Transverse colon (tissue), 4 donors: Measurements from ENCODE around the gene MPL. TPM values are rescaled to one million over a fixed set of nuclear protein-coding genes. Genes with fewer than 3 reads are reported as not detected.

ENCODE experiments used
- DNase-seq: peaks from one replicate; pipeline ENCODE4 v3.0.0-alpha.2; 2019
- H3K27ac ChIP-seq, 4 donors: fragments of 200-600 bp; sonication (generic); 2 replicates each; pipeline ENCODE4 v1.5.1; 2016 to 2018; ENCODE audit warnings: inconsistent platforms in 4 of 4
- H3K27me3 ChIP-seq: fragments of 200-600 bp; sonication (generic); 2 replicates; pipeline ENCODE4 v1.5.1; 2017; ENCODE audit warnings: inconsistent platforms
- H3K36me3 ChIP-seq, 4 donors: fragments of 200-600 bp; sonication (generic); 2 replicates each; pipeline ENCODE4 v1.5.1; 2017 to 2019; ENCODE audit warnings: inconsistent platforms in 4 of 4
- H3K4me1 ChIP-seq, 4 donors: fragments of 200-600 bp; sonication (generic); 2 replicates each; pipeline ENCODE4 v1.5.1; 2017 to 2020; ENCODE audit warnings: inconsistent platforms in 4 of 4
- H3K4me3 ChIP-seq, 4 donors: fragments of 200-600 bp; sonication (generic); 1 replicate in 1 of 4; 2 replicates in 3 of 4; pipeline versions ENCODE4 v1.5.1 to v1.6.1; 2017 to 2019; ENCODE audit warnings: inconsistent platforms in 4 of 4
- H3K9me3 ChIP-seq, 2 donors: fragments of 200-600 bp; sonication (generic); 2 replicates each; pipeline ENCODE4 v1.5.1; 2017 to 2019; ENCODE audit warnings: inconsistent platforms in 2 of 2
- EP300 ChIP-seq: sonication (generic); formaldehyde crosslinking; IDR thresholded peaks from one replicate; pipeline ENCODE4 v1.6.1; 2017; ENCODE audit warnings: antibody characterized with exemption, low read depth
- POLR2A ChIP-seq: fragments of 450-650 bp; IDR thresholded peaks from one replicate; pipeline ENCODE4 v1.6.1; 2016; ENCODE audit warnings: antibody characterized with exemption, mild to moderate bottlenecking, moderate library complexity
- POLR2AphosphoS5 ChIP-seq, 3 donors: sonication (generic); formaldehyde crosslinking; IDR thresholded peaks; one replicate each; pipeline ENCODE4 v1.6.1; 2016; ENCODE audit warnings: antibody characterized with exemption in 3 of 3
- WGBS, 2 donors: methylation state at CpG; one replicate each; pipeline ENCODE4 v1.1.5; 2018; ENCODE audit warnings: low coverage in 1 of 2; 5-methylcytosine and 5-hydroxymethylcytosine counted together
- in situ Hi-C, 4 donors: fragments of 200-750 bp; cut with MboI; loops; one replicate each; pipeline versions ENCODE4 v1.15.0 to v1.15.1; 2017; ENCODE audit warnings: low sequenced_read_pairs in 3 of 4, low pct_ligation_motif_present in 1 of 4, low pct_unique_long_range_greater_than_20kb in 1 of 4
- intact Hi-C: fragments of 100-400 bp; cut with DNase I; formaldehyde crosslinking; loops from one replicate; pipeline ENCODE4 v1.15.1; 2023; ENCODE audit warnings: low total_unique reads
- total RNA-seq, 4 donors: library from RNA; depleted of rRNA; stranded (reverse); fragments of >200 nt; gene quantifications; one replicate each; pipeline ENCODE4 v1.1.0, GENCODE V29; 2016
- TF ChIP-seq, protein P1 (sequence below), 5 experiments: fragments of 200-600 bp in 3 of 5; fragments of 450-650 bp in 2 of 5; sonication (generic) in 3 of 5; IDR thresholded peaks; 1 replicate in 2 of 5; 2 replicates in 3 of 5; pipeline ENCODE4 v1.5.1; 2016 to 2017; ENCODE audit warnings: antibody characterized with exemption in 5 of 5, inconsistent platforms in 3 of 5, mild to moderate bottlenecking in 2 of 5, moderate library complexity in 1 of 5

Gene MPL
- total RNA-seq, 4 donors from 2014 or later: 0.32 TPM; not detected in 3

DNA sequence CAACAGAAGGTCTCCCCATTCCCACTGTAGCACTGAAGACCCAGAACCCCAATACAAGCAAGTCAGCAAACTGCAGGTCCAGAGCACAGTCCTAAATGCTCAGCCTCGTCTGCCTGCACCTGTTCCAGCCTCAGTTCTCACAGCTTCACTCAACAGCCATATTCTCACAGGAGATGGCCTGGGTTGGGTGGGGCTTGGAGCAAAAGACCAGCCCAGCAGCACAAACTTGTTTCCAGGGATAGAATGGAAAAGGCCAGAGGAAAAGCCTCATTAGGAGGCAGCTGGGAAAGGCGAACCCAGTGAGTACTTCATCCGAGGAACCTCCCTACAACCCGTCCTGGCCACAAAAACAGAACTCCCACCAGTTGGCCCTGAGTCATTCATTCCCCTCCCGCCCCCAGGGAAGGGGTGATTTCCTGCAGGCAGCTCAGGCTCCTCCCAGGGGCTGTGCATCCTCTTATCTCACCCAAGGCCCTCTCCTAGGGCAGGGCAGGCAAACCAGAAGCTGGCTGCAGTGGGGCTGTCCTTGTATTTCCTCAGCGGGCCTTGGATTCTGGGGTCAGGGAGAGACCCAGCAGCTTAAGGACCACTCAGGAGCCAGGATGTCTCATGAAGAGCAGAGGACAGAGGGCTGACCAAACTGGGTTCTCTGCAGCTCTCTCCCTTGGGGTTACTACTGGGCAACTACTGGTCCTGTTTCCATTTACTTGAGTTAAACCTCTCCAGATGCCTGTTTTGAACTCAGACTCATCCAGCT is 7.4 kb upstream of the MPL start:
- Histone ChIP-seq H3K4me3 (no peak overlapping the region), H3K36me3 (no peaks in the 10 kb centered on the region), H3K27me3 (no peaks in the 10 kb centered on the region), H3K4me1 (peaks cover 0 to 9% (median 4%) of the 10 kb centered on the region in 4 donors), H3K9me3 (peaks cover 0 to 9% of the 10 kb centered on the region in 2 donors), H3K27ac (no peak overlapping the region)
- in situ Hi-C loops (no loop called here), intact Hi-C loops (no loop called here)
- WGBS, 2 donors: 50 to 59% methylated on average over 1 to 6 of the region's 6 CpGs
- no peak for DNase-seq
- TF ChIP-seq EP300 (no peak), POLR2A (no peak), POLR2AphosphoS5 (IDR thresholded peaks at IDR 0.05) (no peak)
- TF ChIP-seq, protein P1, sequence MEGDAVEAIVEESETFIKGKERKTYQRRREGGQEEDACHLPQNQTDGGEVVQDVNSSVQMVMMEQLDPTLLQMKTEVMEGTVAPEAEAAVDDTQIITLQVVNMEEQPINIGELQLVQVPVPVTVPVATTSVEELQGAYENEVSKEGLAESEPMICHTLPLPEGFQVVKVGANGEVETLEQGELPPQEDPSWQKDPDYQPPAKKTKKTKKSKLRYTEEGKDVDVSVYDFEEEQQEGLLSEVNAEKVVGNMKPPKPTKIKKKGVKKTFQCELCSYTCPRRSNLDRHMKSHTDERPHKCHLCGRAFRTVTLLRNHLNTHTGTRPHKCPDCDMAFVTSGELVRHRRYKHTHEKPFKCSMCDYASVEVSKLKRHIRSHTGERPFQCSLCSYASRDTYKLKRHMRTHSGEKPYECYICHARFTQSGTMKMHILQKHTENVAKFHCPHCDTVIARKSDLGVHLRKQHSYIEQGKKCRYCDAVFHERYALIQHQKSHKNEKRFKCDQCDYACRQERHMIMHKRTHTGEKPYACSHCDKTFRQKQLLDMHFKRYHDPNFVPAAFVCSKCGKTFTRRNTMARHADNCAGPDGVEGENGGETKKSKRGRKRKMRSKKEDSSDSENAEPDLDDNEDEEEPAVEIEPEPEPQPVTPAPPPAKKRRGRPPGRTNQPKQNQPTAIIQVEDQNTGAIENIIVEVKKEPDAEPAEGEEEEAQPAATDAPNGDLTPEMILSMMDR (IDR thresholded peaks at IDR 0.05): no peak

DNA sequence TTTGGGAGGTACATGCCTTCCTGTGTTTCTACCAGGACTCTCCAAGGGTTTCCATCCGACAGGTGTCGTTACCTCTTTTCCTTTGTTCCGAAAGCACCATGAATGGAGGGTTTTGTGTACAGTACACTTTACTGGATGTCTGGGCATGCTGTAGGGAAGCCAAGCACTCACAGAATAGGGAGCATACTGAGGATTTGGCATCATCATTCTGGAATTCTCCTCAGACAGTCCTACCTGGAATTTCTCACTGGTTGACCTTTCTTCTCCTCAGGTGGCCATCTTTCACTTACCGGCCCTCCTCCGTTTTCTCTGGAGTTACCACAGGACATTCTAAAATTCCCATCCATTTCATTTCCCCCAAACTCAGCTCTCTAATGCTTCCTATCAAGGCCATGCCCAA is 5.9 kb upstream of the MPL start:
- Histone ChIP-seq H3K9me3 (peaks cover 0 to 9% of the 10 kb centered on the region in 2 donors), H3K27ac (no peak overlapping the region), H3K27me3 (no peaks in the 10 kb centered on the region), H3K36me3 (no peaks in the 10 kb centered on the region), H3K4me3 (no peak overlapping the region), H3K4me1 (peaks cover 0 to 9% (median 4%) of the 10 kb centered on the region in 4 donors)
- WGBS, 2 donors: 95 to 98% methylated on average over 4 to 5 of the region's 5 CpGs
- DNase-seq: no peak
- in situ Hi-C loops: no loop called here
- TF ChIP-seq POLR2A: no peak
- intact Hi-C loops: no loop called here

DNA sequence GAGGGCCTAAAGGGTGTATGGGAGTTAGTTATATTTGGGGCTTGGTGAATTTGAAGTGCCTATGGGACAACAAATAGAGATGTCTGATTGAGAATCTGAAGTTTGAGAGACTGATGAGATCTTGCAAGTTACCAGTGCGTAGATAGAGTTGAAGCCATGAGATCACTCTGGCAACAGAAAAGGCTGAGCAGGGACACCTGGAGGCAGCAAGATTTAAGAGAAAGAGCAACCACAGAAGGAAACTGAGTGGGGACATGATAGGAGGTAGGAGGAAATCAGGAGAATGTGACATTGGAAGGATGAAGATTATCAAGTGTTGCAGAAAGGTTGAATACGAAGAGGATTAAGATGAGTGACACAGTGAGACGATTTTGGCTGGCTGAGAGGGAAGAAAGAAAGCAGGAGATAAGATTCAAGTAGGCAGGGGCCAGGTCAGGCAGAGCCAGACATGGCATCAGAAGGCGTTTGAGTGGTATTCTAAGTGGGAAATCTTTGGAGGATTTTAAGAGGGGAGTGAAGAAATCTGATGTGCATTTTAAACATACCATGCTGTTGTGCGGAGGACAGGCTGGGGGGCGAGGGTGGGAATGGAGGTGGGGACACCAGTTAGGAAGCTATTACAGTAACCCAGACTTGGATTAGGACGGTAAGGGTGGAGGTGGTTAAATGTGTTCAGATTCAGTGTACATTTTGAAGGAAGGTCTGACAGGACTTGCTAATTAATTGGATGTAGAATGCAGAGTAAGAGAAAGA is 3.0 kb upstream of the MPL start:
- DNase-seq: no peak
- in situ Hi-C loops: no loop called here

DNA sequence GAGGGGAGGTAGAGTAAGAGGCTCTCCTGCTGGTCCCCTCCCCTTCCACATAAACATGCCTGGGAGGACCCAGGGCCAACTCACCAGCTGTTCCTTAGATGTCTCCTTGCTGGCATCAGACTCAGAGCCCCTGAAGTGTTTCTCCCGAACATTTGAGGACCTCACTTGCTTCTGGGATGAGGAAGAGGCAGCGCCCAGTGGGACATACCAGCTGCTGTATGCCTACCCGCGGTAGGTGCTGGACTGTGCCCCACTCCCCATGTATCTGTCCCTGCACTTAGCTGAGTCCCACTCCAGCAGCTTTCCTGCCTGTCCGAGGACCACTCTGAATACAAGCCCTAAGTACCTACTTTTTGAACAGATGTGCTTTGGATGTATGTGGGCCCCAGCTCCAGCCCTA is 383 bp downstream of the MPL start:
- TF ChIP-seq, protein P1 (IDR thresholded peaks at IDR 0.05): no peak
- TF ChIP-seq POLR2A: no peak
- TF ChIP-seq EP300: no peak
- TF ChIP-seq POLR2AphosphoS5 (IDR thresholded peaks at IDR 0.05): no peak
- in situ Hi-C loops: no loop called here
- Histone ChIP-seq H3K9me3 (no peaks in the 10 kb centered on the region), H3K4me3 (no peak overlapping the region), H3K27ac (no peak overlapping the region), H3K4me1 (no peaks in the 10 kb centered on the region), H3K27me3 (no peaks in the 10 kb centered on the region), H3K36me3 (no peaks in the 10 kb centered on the region)
- DNase-seq: no peak
- 74% methylated on average over 5 of the region's 5 CpGs; no CpG with 5 or more reads in 1 of the 2 donors for whole genome bisulfite sequencing, 2 donors
- intact Hi-C loops: no loop called here

More for the DNA sequence above, 3.0 kb upstream of the MPL start:
- 70 to 78% methylated on average over 7 of the region's 7 CpGs for WGBS, 2 donors
- Histone ChIP-seq H3K9me3 (no peaks in the 10 kb centered on the region), H3K27me3 (no peaks in the 10 kb centered on the region), H3K4me3 (no peak overlapping the region), H3K36me3 (no peaks in the 10 kb centered on the region), H3K4me1 (peaks cover 0 to 9% (median 4%) of the 10 kb centered on the region in 4 donors), H3K27ac (no peak overlapping the region)
- TF ChIP-seq, protein P1 (IDR thresholded peaks at IDR 0.05): no peak
- no peak for TF ChIP-seq EP300
- TF ChIP-seq POLR2A: no peak
- no peak for TF ChIP-seq POLR2AphosphoS5 (IDR thresholded peaks at IDR 0.05)
- intact Hi-C loops: no loop called here
